OCI-LY7 (cell line): Measurements from ENCODE around the gene NR2E1. TPM values are rescaled to one million over a fixed set of nuclear protein-coding genes. Genes with fewer than 3 reads are reported as not detected.

Experiments used
- total RNA-seq, 2 experiments: library from RNA; depleted of rRNA in 1 of 2; stranded (reverse); fragments of >200 nt in 1 of 2; shearing (Covaris generic) in 1 of 2; gene quantifications; 2 replicates each; pipeline ENCODE4 v1.2.3, GENCODE V29; 2014 to 2022

Gene NR2E1
- total RNA-seq, 2 experiments from 2014 or later = not detected

Other genes with a start within 250 kb of the NR2E1 start
- 13.0 and 13.6 TPM in 2 replicates for gene SEC63, start 207.8 kb upstream of the NR2E1 start, total RNA-seq (2014; rRNA removed; shearing (Covaris generic))
- gene SEC63, start 207.8 kb upstream of the NR2E1 start, total RNA-seq (2022) = 131 and 139 TPM in 2 replicates
- gene OSTM1, start 91.3 kb upstream of the NR2E1 start, total RNA-seq (2014; rRNA removed; shearing (Covaris generic)) = 10.5 and 11.4 TPM in 2 replicates
- 19.1 and 22.6 TPM in 2 replicates for gene OSTM1, start 91.3 kb upstream of the NR2E1 start, total RNA-seq (2022)
- gene SNX3, start 95.0 kb downstream of the NR2E1 start, total RNA-seq (2014; rRNA removed; shearing (Covaris generic)) = 67.9 and 72.9 TPM in 2 replicates
- gene SNX3, start 95.0 kb downstream of the NR2E1 start, total RNA-seq (2022) = 79.3 and 88.6 TPM in 2 replicates
- gene AFG1L, start 129.0 kb downstream of the NR2E1 start, total RNA-seq (2014; rRNA removed; shearing (Covaris generic)) = 9.0 and 9.8 TPM in 2 replicates
- gene AFG1L, start 129.0 kb downstream of the NR2E1 start, total RNA-seq (2022) = 8.9 and 11.5 TPM in 2 replicates